ENCODE data around the gene PPP2R5C.

The PPP2R5C gene

DNA sequence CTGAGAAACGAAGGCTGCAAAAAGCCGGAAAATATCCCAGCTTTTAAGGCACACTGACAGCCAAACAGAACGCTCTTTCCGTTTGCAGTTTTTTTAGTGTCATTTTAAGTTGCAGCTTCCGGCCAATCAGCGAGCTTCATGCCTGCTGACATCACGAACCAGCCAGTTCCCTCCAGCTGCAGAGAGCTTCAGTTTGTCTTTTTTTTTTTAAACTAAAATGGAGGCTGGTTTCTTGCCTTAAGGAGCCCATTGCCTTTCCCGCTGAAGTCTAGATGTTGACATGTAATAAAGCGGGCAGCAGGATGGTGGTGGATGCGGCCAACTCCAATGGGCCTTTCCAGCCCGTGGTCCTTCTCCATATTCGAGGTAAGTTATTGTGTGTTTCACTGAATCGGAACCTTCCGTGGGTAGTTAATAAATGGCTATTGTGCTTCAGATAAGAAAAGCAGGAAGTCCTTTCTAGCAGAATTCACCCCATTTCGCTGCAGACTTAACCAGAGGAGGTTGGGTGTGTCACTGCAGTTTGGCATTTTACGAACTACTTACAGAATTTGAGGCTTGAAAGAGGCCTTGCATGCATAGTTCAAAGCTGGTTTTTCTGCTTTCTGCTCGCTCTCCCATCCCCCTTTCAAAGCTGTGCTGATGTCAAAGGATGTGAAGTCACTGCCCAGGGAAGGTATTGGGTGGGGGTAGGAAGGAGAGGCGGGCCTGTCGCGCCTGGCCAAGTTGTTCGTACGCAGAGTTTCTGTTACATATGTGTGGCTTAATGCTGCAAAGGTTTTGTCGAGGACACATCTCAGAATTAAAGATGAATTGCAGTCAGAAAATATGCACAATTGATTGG, 48.4 kb downstream of the PPP2R5C start:
- peaks cover 20% of the 10 kb centered on the region for H3K36me3 ChIP-seq (ENCODE audit: insufficient read depth, low read length)
- H3K9ac ChIP-seq (ENCODE audit: insufficient read length): peak overlapping the region; percentile 98
- no peaks in the 10 kb centered on the region for H3K9me3 ChIP-seq (ENCODE audit: low read depth, low read length)
- TF ChIP-seq EZH2 (IDR thresholded peaks at IDR 0.05) (no peak), POLR2AphosphoS5 (IDR thresholded peaks at IDR 0.05; ENCODE audit: borderline replicate concordance, low read depth, low read length) (peak; percentile 81; the same call in 1 of the 2 replicates), FOXP2 (optimal IDR thresholded peaks at IDR 0.05; ENCODE audit: control extremely low read depth, extremely low read length, insufficient read depth) (no peak)
- peak; percentile 94 for DNase-seq (ENCODE audit: low read depth, low spot score)
- H3K27ac ChIP-seq: peak overlapping the region; percentile 100
- peak overlapping the region; percentile 97 for H3K4me3 ChIP-seq

DNA sequence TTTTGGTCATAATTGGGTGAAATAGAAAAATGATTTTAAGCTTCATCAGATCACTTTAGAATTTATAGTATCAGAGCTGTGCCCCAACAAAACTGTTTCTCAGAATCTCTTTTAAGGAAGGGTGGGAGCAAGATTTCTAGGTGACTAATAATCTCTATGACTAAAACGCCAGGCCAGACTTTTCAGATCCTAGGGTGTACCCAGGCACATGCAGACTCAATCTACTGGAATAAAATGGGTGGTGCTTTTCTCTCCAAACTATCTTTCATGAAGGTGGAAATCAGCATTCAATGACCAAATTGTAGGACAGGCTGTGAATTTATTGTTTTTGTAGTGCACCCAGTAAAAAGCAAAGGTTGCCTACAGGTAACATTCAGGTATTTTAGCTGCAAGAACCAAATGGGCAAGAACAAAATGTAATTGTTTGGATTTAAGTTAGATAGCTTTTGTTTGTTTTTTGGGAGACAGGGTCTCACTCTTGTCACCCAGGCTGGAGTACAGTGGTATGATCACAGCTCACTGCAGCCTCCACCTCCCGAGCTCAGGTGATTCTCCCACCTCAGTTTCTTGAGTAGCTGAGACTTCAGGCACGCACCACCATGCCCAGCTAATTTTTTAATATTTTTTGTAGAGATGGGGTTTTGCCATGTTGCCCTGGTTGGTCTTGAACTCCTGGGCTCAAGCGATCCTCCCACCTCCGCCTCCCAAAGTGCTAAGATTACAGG, 49.5 kb downstream of the PPP2R5C start:
- Histone ChIP-seq H3K27ac (peak overlapping the region; percentile 100), H3K9me3 (ENCODE audit: low read depth, low read length) (no peaks in the 10 kb centered on the region), H3K36me3 (ENCODE audit: insufficient read depth, low read length) (peaks cover 20% of the 10 kb centered on the region), H3K9ac (ENCODE audit: insufficient read length) (peak overlapping the region; percentile 98), H3K4me3 (peak overlapping the region; percentile 97)
- TF ChIP-seq FOXP2 (optimal IDR thresholded peaks at IDR 0.05; ENCODE audit: control extremely low read depth, extremely low read length, insufficient read depth): no peak
- no peak for TF ChIP-seq EZH2 (IDR thresholded peaks at IDR 0.05)
- TF ChIP-seq POLR2AphosphoS5 (IDR thresholded peaks at IDR 0.05; ENCODE audit: borderline replicate concordance, low read depth, low read length): no peak
- DNase-seq (ENCODE audit: low read depth, low spot score): no peak

DNA sequence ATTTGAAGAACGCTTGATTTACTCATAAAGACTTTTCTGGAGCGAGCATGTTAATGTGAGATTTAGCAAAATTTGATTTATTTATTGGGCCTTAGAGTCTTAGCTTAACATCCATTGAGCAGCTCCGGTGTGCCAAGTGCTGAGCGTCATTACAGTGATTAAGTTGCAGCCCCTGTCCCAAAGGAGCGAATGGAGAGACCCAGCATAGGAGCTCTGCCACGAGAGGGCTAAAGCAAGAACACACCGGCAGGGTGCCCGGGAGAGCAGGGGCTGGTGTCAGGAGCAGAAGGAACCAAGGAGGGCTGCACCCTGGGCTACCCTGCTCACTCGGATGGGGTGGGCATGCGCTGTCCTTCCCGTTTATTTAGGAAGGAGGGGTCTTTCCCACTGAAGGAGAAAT, 50.6 kb downstream of the PPP2R5C start:
- Histone ChIP-seq H3K27ac (no peak overlapping the region; the same call in 1 of the 2 replicates), H3K36me3 (ENCODE audit: insufficient read depth, low read length) (peaks cover 20% of the 10 kb centered on the region), H3K9me3 (ENCODE audit: low read depth, low read length) (no peaks in the 10 kb centered on the region), H3K9ac (ENCODE audit: insufficient read length) (no peak overlapping the region), H3K4me3 (peak overlapping the region; percentile 97)
- DNase-seq (ENCODE audit: low read depth, low spot score): no peak
- no peak for TF ChIP-seq FOXP2 (optimal IDR thresholded peaks at IDR 0.05; ENCODE audit: control extremely low read depth, extremely low read length, insufficient read depth)
- TF ChIP-seq EZH2 (IDR thresholded peaks at IDR 0.05): no peak
- TF ChIP-seq POLR2AphosphoS5 (IDR thresholded peaks at IDR 0.05; ENCODE audit: borderline replicate concordance, low read depth, low read length): no peak

DNA sequence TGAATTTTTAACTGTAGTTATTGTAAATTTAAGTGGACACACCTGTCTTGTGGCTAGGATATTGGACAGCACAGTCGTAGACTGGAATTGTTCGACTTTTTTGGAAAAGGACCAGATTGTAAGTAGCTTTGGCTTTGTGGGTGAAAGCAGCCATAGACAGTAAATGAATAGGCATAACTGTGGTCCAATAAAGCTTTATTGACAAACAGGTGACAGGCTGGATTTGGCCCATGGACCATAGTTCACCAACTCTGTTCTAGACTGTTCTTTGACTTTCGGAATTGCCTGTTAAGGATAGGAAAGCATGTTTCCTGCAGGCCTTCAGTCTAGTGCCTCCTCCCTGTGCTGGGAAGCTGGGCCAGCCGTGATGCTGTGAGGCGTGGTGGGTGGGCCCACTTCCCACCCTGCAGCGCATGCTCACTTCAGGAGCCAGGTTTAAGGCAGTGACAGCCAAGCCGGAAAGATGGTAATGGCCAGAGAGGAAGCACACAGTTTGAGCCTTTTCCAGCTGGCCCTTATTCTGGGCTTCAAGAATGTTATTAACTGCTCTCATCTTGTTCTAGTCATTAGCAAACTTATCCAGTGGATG, 51.8 kb downstream of the PPP2R5C start:
- H3K36me3 ChIP-seq (ENCODE audit: insufficient read depth, low read length): peaks cover 20% of the 10 kb centered on the region
- H3K9ac ChIP-seq (ENCODE audit: insufficient read length): no peak overlapping the region

DNA sequence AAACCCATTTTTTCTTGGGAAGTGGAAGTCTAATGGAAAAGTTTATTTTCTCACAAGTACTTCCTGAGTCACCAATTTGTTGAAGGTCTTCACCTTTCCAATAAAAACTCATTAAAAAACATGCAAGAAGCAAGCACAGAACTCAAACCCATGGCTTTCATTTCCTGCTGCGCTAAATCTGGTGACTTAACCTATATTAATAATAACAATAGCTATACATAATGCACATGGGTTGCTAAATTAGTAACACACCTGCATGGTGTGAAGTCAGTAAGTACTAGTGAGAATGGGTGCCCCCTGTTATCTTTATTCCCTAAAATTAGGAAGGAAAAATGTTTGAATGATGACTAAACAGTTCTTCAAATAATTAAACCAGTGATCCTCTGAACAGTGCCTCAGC, 52.3 kb downstream of the PPP2R5C start:
- DNase-seq (ENCODE audit: low read depth, low spot score): no peak
- H3K9me3 ChIP-seq (ENCODE audit: low read depth, low read length): no peaks in the 10 kb centered on the region
- H3K9ac ChIP-seq (ENCODE audit: insufficient read length): no peak overlapping the region
- no peak overlapping the region for H3K4me3 ChIP-seq
- peaks cover 22% of the 10 kb centered on the region for H3K36me3 ChIP-seq (ENCODE audit: insufficient read depth, low read length)
- H3K27ac ChIP-seq: no peak overlapping the region
- TF ChIP-seq FOXP2 (optimal IDR thresholded peaks at IDR 0.05; ENCODE audit: control extremely low read depth, extremely low read length, insufficient read depth): no peak
- no peak for TF ChIP-seq EZH2 (IDR thresholded peaks at IDR 0.05)

More for the DNA sequence above, 51.8 kb downstream of the PPP2R5C start:
- TF ChIP-seq FOXP2 (optimal IDR thresholded peaks at IDR 0.05; ENCODE audit: control extremely low read depth, extremely low read length, insufficient read depth): no peak
- TF ChIP-seq POLR2AphosphoS5 (IDR thresholded peaks at IDR 0.05; ENCODE audit: borderline replicate concordance, low read depth, low read length): no peak
- no peak for TF ChIP-seq EZH2 (IDR thresholded peaks at IDR 0.05)
- no peak for DNase-seq (ENCODE audit: low read depth, low spot score)
- Histone ChIP-seq H3K4me3 (no peak overlapping the region), H3K27ac (no peak overlapping the region), H3K9me3 (ENCODE audit: low read depth, low read length) (no peaks in the 10 kb centered on the region)

DNA sequence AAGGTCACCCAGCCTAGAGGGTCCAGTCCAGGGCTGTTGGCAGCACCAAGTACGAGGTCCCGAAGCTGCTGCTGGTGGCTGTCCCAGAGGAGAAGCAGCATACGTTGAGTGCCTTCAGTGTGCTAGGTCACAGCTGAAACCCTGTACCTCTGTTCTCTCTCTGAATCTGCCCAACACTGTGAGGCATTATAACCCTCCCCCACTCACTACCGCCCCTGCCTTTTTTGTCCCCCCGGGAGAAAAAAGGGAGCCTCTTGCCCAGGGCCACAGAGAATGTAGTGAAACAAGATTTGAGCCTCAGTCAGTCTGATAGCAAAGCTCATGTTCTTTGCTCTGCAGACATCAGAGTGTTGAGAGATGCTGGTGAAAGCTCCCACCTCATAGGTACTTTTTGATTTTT, 53.4 kb downstream of the PPP2R5C start:
- peaks cover 33% of the 10 kb centered on the region for H3K36me3 ChIP-seq (ENCODE audit: insufficient read depth, low read length)
- H3K9ac ChIP-seq (ENCODE audit: insufficient read length): no peak overlapping the region
- no peak for DNase-seq (ENCODE audit: low read depth, low spot score)
- no peak overlapping the region for H3K4me3 ChIP-seq
- no peak overlapping the region; the same call in 1 of the 2 replicates for H3K27ac ChIP-seq
- no peak for TF ChIP-seq POLR2AphosphoS5 (IDR thresholded peaks at IDR 0.05; ENCODE audit: borderline replicate concordance, low read depth, low read length)
- no peak for TF ChIP-seq EZH2 (IDR thresholded peaks at IDR 0.05)
- TF ChIP-seq FOXP2 (optimal IDR thresholded peaks at IDR 0.05; ENCODE audit: control extremely low read depth, extremely low read length, insufficient read depth): no peak
- no peaks in the 10 kb centered on the region for H3K9me3 ChIP-seq (ENCODE audit: low read depth, low read length)

DNA sequence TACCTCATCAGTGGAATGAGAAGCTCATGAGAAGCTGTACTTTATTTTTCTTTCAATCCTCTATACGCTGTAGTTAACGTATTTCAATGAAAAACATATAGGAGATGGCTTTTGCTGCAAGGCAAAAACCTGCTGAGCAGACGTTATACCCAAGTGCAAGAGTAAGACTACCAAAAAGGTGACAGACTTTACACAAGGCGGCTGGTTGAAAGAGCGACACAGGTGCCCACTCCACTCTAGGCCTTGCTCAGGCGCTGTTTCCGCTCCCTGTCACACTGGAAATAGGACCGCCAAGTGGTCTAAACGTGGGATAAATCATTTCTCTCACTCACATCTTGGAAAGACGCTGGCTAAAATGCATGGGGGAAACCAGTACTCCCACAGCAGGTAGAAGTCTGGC, 54.5 kb downstream of the PPP2R5C start:
- no peak overlapping the region for H3K4me3 ChIP-seq
- H3K27ac ChIP-seq: no peak overlapping the region
- TF ChIP-seq FOXP2 (optimal IDR thresholded peaks at IDR 0.05; ENCODE audit: control extremely low read depth, extremely low read length, insufficient read depth) (no peak), EZH2 (IDR thresholded peaks at IDR 0.05) (no peak), POLR2AphosphoS5 (IDR thresholded peaks at IDR 0.05; ENCODE audit: borderline replicate concordance, low read depth, low read length) (no peak)
- DNase-seq (ENCODE audit: low read depth, low spot score): no peak
- peaks cover 40% of the 10 kb centered on the region for H3K36me3 ChIP-seq (ENCODE audit: insufficient read depth, low read length)
- H3K9ac ChIP-seq (ENCODE audit: insufficient read length): no peak overlapping the region
- H3K9me3 ChIP-seq (ENCODE audit: low read depth, low read length): no peaks in the 10 kb centered on the region

DNA sequence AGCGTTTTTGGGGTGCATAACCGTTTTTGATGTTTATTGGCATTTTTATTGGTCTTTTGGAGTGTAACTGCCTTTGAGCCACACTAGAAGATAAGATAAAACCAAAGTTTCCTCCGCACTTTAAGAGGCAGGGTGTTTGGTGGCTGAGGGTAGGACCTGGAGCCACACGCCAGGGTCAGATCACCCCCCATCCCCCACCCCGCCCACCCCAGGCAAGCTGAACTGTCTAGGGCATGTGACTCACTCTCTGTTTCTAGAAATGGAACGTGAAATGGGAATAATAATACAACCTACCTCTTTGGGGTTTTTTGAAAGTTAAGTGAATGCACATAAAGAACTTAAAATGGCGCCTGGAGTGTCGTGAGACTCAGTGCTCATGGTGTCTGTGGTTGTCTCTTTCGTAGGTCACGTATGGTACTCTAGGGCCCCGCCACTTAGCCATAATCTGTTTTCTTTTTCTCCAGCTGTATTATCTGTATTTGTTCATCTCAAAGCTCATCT, 56.0 kb downstream of the PPP2R5C start:
- no peak for TF ChIP-seq POLR2AphosphoS5 (IDR thresholded peaks at IDR 0.05; ENCODE audit: borderline replicate concordance, low read depth, low read length)
- TF ChIP-seq EZH2 (IDR thresholded peaks at IDR 0.05): no peak
- no peak for TF ChIP-seq FOXP2 (optimal IDR thresholded peaks at IDR 0.05; ENCODE audit: control extremely low read depth, extremely low read length, insufficient read depth)
- Histone ChIP-seq H3K36me3 (ENCODE audit: insufficient read depth, low read length) (peaks cover 35% of the 10 kb centered on the region), H3K9me3 (ENCODE audit: low read depth, low read length) (no peaks in the 10 kb centered on the region), H3K4me3 (no peak overlapping the region), H3K9ac (ENCODE audit: insufficient read length) (no peak overlapping the region), H3K27ac (no peak overlapping the region)
- DNase-seq (ENCODE audit: low read depth, low spot score): no peak

All from SK-N-MC (cell line).